ENCODE data around the gene NUDT17.

Gene NUDT17

GRCh38 chr1:145871994-145872924 is 26.8 kb downstream of the NUDT17 start:
- H2AFZ ChIP-seq (ENCODE audit: low read length), result no peak overlapping the region; the same call in 1 of the 2 replicates
- no peaks in the 10 kb centered on the region for H3F3A ChIP-seq (ENCODE audit: low read depth)
- no peaks in the 10 kb centered on the region for H3K4me1 ChIP-seq (ENCODE audit: insufficient read depth, low read length, poor library complexity, severe bottlenecking)
- no peaks in the 10 kb centered on the region for H3K9me2 ChIP-seq (replicated peaks; ENCODE audit: low read depth, low read length)
- H3K27me3 ChIP-seq (ENCODE audit: insufficient read depth, low read length, poor library complexity, severe bottlenecking), result no peaks in the 10 kb centered on the region
- H3K9me3 ChIP-seq (ENCODE audit: insufficient read depth, low read depth, low read length), result no peaks in the 10 kb centered on the region
- H3K79me2 ChIP-seq (ENCODE audit: insufficient read depth, low read length), result no peaks in the 10 kb centered on the region
- H3K4me3 ChIP-seq (ENCODE audit: low read length, poor library complexity, severe bottlenecking), result peak overlapping the region; percentile 5
- H4K20me1 ChIP-seq (ENCODE audit: insufficient read depth, low read length, poor library complexity, severe bottlenecking), result no peaks in the 10 kb centered on the region
- no peaks in the 10 kb centered on the region for H3K36me3 ChIP-seq (ENCODE audit: insufficient read depth, low read length)
- no peak overlapping the region for H3K9ac ChIP-seq (ENCODE audit: low read depth, low read length, poor library complexity, severe bottlenecking)
- no peak overlapping the region for H3K4me2 ChIP-seq (ENCODE audit: low read depth, low read length, poor library complexity, severe bottlenecking)
- TF ChIP-seq EZH2phosphoT487 (IDR thresholded peaks at IDR 0.05; ENCODE audit: borderline replicate concordance), result no peak
- TF ChIP-seq CTCF (conservative IDR thresholded peaks at IDR 0.05; ENCODE audit: low read length), result no peak

DNA sequence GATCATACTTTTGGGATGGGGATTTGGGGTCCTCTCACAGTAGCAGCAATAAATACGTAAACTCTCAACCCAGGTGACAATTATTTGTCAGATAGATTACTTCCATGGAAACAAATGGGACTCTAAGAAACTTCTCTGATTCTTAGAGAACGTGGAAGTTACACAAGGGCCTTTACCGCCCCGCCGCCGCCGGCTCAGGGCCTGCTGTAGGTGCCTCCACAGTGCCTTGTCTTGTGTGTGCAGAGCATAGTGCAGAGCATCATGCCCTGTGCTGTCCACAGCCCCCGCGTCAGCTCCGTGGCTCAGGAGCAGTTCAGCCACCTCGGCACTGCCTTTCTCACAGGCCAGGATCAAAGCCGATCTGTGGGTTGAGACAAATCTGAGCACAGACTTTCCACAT is 29.2 kb downstream of the NUDT17 start:
- H3K9ac ChIP-seq (ENCODE audit: low read depth, low read length, poor library complexity, severe bottlenecking), result no peak overlapping the region
- H3K9me3 ChIP-seq (ENCODE audit: insufficient read depth, low read depth, low read length), result no peaks in the 10 kb centered on the region
- H3F3A ChIP-seq (ENCODE audit: low read depth), result no peaks in the 10 kb centered on the region
- no peaks in the 10 kb centered on the region for H3K4me1 ChIP-seq (ENCODE audit: insufficient read depth, low read length, poor library complexity, severe bottlenecking)
- H3K9me2 ChIP-seq (replicated peaks; ENCODE audit: low read depth, low read length), result no peaks in the 10 kb centered on the region
- no peaks in the 10 kb centered on the region for H3K79me2 ChIP-seq (ENCODE audit: insufficient read depth, low read length)
- no peak overlapping the region for H3K4me2 ChIP-seq (ENCODE audit: low read depth, low read length, poor library complexity, severe bottlenecking)
- no peak for TF ChIP-seq EZH2phosphoT487 (IDR thresholded peaks at IDR 0.05; ENCODE audit: borderline replicate concordance)
- TF ChIP-seq CTCF (conservative IDR thresholded peaks at IDR 0.05; ENCODE audit: low read length), result no peak
- H3K4me3 ChIP-seq (ENCODE audit: low read length, poor library complexity, severe bottlenecking), result no peak overlapping the region
- no peaks in the 10 kb centered on the region for H4K20me1 ChIP-seq (ENCODE audit: insufficient read depth, low read length, poor library complexity, severe bottlenecking)
- H3K36me3 ChIP-seq (ENCODE audit: insufficient read depth, low read length), result no peaks in the 10 kb centered on the region
- no peaks in the 10 kb centered on the region for H3K27me3 ChIP-seq (ENCODE audit: insufficient read depth, low read length, poor library complexity, severe bottlenecking)
- H2AFZ ChIP-seq (ENCODE audit: low read length), result no peak overlapping the region

GRCh38 chr1:145877923-145878486 is 32.6 kb downstream of the NUDT17 start:
- Histone ChIP-seq H3K27me3 (ENCODE audit: insufficient read depth, low read length, poor library complexity, severe bottlenecking) (no peaks in the 10 kb centered on the region), H3K4me3 (ENCODE audit: low read length, poor library complexity, severe bottlenecking) (no peak overlapping the region), H3K9me3 (ENCODE audit: insufficient read depth, low read depth, low read length) (no peaks in the 10 kb centered on the region), H3K4me2 (ENCODE audit: low read depth, low read length, poor library complexity, severe bottlenecking) (no peak overlapping the region), H3K9ac (ENCODE audit: low read depth, low read length, poor library complexity, severe bottlenecking) (no peak overlapping the region), H3K9me2 (replicated peaks; ENCODE audit: low read depth, low read length) (no peaks in the 10 kb centered on the region), H3K79me2 (ENCODE audit: insufficient read depth, low read length) (no peaks in the 10 kb centered on the region), H4K20me1 (ENCODE audit: insufficient read depth, low read length, poor library complexity, severe bottlenecking) (no peaks in the 10 kb centered on the region), H3F3A (ENCODE audit: low read depth) (no peaks in the 10 kb centered on the region), H3K4me1 (ENCODE audit: insufficient read depth, low read length, poor library complexity, severe bottlenecking) (no peaks in the 10 kb centered on the region), H3K36me3 (ENCODE audit: insufficient read depth, low read length) (no peaks in the 10 kb centered on the region), H2AFZ (ENCODE audit: low read length) (no peak overlapping the region; the same call in 1 of the 2 replicates)
- TF ChIP-seq EZH2phosphoT487 (IDR thresholded peaks at IDR 0.05; ENCODE audit: borderline replicate concordance), result no peak
- TF ChIP-seq CTCF (conservative IDR thresholded peaks at IDR 0.05; ENCODE audit: low read length), result no peak
